Left hindlimb (tissue), 1 donor: Measurements from ENCODE around the gene CTNNA3.
"Not testable (repeated sequence)": the region's sequence is repeated elsewhere in the genome, so short reads cannot be mapped to it uniquely, and the experiment has no call there.

Experiments used
- DNase-seq: peaks from one replicate; pipeline ENCODE4 v3.0.0-alpha.2; 2018

The CTNNA3 gene

GRCh38 chr10:66335753-66336152 lies 1360.2 kb downstream of the CTNNA3 start:
- DNase-seq = not testable (repeated sequence)

GRCh38 chr10:66329147-66329546 lies 1366.8 kb downstream of the CTNNA3 start:
- DNase-seq = no peak

GRCh38 chr10:66326876-66327275 lies 1369.1 kb downstream of the CTNNA3 start:
- no peak for DNase-seq

GRCh38 chr10:66322777-66323176 lies 1373.2 kb downstream of the CTNNA3 start:
- no peak for DNase-seq

GRCh38 chr10:66321723-66322665 lies 1374.0 kb downstream of the CTNNA3 start:
- peak; percentile 47 for DNase-seq

- DNase-seq = no peak
Observed at GRCh38 chr10:66318761-66319160, 1377.2 kb downstream of the CTNNA3 start.

- DNase-seq = no peak
Observed at GRCh38 chr10:66307826-66308225, 1388.2 kb downstream of the CTNNA3 start.

- DNase-seq = no peak
Observed at GRCh38 chr10:66301078-66301477, 1394.9 kb downstream of the CTNNA3 start.

- no peak for DNase-seq
Observed at GRCh38 chr10:66295602-66296001, 1400.4 kb downstream of the CTNNA3 start.

- DNase-seq = no peak
Observed at GRCh38 chr10:66294538-66294937, 1401.5 kb downstream of the CTNNA3 start.

- no peak for DNase-seq
Observed at GRCh38 chr10:66292922-66293321, 1403.1 kb downstream of the CTNNA3 start.

- DNase-seq = no peak
Observed at GRCh38 chr10:66292456-66292855, 1403.5 kb downstream of the CTNNA3 start.

- DNase-seq = no peak
Observed at GRCh38 chr10:66291133-66291532, 1404.9 kb downstream of the CTNNA3 start.

GRCh38 chr10:66284621-66285020 lies 1411.4 kb downstream of the CTNNA3 start:
- no peak for DNase-seq

GRCh38 chr10:66283874-66284464 lies 1412.0 kb downstream of the CTNNA3 start:
- no peak for DNase-seq

GRCh38 chr10:66283064-66283463 lies 1412.9 kb downstream of the CTNNA3 start:
- DNase-seq = no peak

GRCh38 chr10:66281327-66281726 lies 1414.7 kb downstream of the CTNNA3 start:
- no peak for DNase-seq

GRCh38 chr10:66277481-66277880 lies 1418.5 kb downstream of the CTNNA3 start:
- no peak for DNase-seq

GRCh38 chr10:66273966-66274519 lies 1422.0 kb downstream of the CTNNA3 start:
- DNase-seq = no peak

GRCh38 chr10:66265398-66265797 lies 1430.6 kb downstream of the CTNNA3 start:
- no peak for DNase-seq

GRCh38 chr10:66259836-66260235 lies 1436.2 kb downstream of the CTNNA3 start:
- DNase-seq = no peak

GRCh38 chr10:66258693-66259092 lies 1437.3 kb downstream of the CTNNA3 start:
- DNase-seq = no peak

- DNase-seq = no peak
Observed at GRCh38 chr10:66257801-66258200, 1438.2 kb downstream of the CTNNA3 start.

- DNase-seq = no peak
Observed at GRCh38 chr10:66252986-66253385, 1443.0 kb downstream of the CTNNA3 start.
